Stimulated activated CD8-positive, alpha-beta memory T cell treated with anti-CD3 and anti-CD28 coated beads, Interleukin-7, amount 100 ng/mL, for 1 hour (primary cell): ENCODE results near the gene TUT1.
"Not testable (repeated sequence)": the region's sequence is repeated elsewhere in the genome, so short reads cannot be mapped to it uniquely, and the experiment has no call there.

Source experiments
- DNase-seq, 2 donors: peaks; one replicate each; pipeline ENCODE4 v3.0.0-alpha.2; 2020; ENCODE audit warnings: low read depth in 2 of 2

Gene TUT1

GRCh38 chr11:62556108-62556874 lies 35.0 kb downstream of the TUT1 start:
- peak; percentile 56 to 59 for DNase-seq

DNA sequence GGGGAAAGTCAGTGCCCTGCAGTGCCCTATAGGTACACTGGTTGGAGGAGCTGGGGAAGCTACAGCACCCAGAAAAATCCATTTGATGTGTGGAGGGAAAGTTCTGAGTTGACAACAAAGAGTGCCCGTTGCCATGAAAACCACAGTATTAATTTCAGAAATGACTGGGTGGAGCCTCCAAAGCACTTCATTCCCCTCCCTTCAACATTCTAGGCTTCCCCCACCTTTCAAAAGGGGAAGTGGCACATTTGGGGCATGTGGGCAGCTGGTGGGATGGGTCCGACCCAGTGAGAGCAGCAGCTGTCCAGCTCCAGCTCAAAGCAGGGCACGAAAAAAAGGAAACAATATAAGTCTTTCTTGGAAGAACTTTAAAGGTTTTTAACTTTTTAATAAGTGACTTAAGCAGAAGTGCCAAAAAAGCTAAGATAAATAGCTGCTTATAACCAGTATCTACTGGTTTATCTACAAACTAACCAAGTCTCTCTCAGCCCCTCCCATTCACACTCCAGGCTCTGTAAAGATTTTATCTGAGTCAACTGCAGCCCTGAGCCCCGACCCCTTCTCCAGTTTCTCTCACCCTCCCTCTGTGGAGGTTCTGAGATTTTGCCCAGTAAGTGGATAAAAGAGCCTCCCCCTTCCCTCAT lies 35.7 kb downstream of the TUT1 start:
- DNase-seq: no peak

DNA sequence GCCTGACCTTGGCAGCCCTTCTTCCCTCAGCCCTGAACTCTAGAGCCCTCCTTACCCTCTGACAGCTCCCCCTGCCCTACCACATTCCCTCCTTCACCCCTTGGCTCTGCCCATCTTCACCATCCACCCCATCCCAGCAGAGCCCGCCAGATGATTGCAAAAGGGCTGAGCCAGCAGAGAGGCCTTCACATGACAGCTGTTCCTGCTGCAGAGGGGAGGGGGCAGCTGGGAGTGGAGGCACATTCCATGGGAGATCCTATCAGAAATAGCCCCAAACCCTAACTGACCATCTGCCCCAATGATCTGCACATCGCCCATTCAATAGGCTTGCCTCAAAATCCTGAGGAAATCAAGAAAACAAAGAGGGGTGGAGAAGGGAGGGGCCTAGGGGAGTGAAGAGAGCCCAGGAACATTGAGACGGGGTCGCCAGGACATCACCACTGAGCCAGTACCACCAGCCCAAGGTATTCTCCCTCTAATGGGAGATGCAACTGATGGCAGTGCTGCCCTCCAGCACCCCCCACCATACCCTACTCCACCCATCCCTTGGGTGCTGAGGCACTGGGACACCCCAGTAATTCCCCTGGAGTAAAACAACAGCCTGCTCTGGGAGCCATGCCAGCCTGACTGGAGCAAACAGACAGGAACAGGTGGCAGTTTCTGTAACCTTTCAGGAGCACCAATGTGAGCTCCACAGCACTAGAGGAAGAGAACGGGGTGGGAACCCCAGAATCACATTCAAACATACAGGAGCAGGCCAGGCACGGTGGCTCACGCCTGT lies 36.7 kb downstream of the TUT1 start:
- no peak for DNase-seq

- no peak for DNase-seq
Observed at GRCh38 chr11:62553839-62554361, 37.4 kb downstream of the TUT1 start.

DNA sequence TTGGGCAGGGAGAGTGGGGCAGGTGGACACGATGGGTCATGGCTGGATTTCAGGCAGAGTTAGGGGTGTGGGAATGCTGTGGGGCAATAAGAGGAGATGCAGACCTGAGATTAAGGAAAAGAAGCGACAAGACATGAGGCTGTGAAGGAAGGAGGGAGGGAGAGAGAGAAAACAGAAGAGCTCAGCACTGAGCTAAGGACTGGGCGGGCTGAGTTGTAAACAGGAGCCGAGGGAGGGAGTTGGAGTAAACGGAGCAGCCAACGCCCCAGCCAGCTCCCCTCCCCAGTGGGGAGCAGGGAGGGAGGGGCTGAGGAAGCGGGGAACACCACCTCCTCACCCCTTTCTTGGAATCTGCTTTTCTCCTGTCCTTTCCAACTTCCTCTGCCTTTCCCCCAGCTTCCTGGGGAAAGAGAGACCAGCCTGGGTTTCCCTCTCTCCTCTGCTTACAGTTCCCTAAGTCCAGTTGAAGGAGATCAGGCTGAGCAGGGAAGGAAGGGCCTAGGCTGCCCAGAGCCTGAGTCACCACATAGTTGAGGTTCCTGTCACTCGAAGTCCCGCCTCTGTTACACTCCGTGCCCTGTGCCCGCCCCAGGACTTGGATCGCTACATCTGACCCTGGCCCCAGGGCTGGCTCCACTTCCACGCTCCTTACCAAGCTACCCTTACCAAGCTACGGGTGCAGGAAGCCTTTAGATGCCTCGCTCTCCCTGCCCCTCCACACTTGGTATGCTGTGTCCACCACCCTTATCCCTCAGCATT lies 38.1 kb downstream of the TUT1 start:
- no peak for DNase-seq

- DNase-seq: no peak
Observed at GRCh38 chr11:62552485-62553079, 38.7 kb downstream of the TUT1 start.

GRCh38 chr11:62550478-62550877 lies 40.8 kb downstream of the TUT1 start:
- DNase-seq: not testable (repeated sequence)

DNA sequence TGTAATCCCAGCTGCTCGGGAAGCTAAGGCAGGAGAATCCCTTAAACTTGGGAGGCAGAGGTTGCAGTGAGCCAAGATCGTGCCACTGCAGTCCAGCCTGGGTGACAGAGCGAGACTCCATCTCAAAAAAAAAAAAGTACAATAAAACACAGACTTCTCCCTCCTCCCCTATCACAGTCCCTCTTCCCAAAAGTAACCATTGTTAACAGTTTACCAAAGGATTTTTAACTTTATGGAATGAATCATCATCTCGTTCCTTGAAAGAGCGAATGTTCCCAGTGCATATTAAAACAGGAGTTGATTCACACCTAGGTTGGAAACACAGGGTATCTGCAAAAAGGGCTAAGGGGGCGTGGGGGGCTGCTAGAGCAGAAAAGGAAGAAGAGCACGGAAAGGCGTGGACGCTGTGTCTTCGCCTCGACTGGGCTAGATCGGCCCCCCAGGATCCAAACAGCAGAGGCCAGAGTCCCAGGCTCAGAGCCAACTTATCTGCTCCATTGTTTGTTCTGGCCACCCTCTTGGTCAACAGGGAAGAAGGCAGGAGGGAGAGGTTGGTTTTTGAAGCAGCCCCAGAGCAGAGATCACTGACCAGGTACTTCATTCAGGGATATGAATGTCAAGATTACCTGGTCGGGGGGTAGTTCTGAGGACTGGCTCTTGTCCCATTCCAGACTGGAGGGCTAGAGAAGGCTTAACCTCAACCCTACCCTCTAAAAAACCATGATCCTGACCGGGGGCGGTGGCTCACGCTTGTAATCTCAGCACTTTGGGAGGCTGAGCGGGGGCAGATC lies 42.6 kb downstream of the TUT1 start:
- DNase-seq: no peak

DNA sequence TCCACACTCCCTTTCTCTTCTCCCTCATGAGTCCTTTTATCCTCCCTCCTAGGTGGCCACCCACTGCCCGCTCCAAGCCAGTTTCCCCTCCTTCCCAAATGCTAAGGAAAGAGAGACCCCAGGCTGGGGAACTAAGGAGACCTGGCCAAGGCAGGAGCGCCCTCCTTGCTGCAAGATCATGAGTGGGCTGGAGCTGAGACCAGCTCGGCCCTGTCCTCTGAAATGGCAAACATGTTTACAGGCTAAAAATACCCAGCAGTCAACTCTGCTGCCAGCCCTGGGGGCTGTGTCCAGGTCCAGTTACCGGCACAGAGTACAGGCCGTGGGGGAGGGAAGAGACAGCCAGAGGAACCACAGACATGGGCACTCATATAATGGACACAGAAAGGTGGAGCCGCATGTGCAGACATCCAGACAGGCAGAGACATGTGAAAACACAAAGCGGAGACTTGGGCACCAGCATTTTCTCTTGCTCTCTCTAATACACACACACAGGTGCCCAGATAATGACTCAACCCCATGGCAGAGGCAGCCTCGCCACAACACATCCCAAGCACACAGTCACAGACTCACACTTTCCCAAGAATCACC lies 43.5 kb downstream of the TUT1 start:
- no peak for DNase-seq

- DNase-seq: no peak
Observed at GRCh38 chr11:62546929-62547625, 44.2 kb downstream of the TUT1 start.

GRCh38 chr11:62546244-62546928 lies 44.9 kb downstream of the TUT1 start, which contains the start of gene AHNAK:
TSS of gene AHNAK (minus strand) at chr11:62546806. CDS start at chr11:62536098, 10,708 bp downstream.
- DNase-seq: no peak

GRCh38 chr11:62545437-62546243 lies 45.7 kb downstream of the TUT1 start:
- DNase-seq: no peak

GRCh38 chr11:62544581-62545436 lies 46.5 kb downstream of the TUT1 start:
- DNase-seq: no peak

DNA sequence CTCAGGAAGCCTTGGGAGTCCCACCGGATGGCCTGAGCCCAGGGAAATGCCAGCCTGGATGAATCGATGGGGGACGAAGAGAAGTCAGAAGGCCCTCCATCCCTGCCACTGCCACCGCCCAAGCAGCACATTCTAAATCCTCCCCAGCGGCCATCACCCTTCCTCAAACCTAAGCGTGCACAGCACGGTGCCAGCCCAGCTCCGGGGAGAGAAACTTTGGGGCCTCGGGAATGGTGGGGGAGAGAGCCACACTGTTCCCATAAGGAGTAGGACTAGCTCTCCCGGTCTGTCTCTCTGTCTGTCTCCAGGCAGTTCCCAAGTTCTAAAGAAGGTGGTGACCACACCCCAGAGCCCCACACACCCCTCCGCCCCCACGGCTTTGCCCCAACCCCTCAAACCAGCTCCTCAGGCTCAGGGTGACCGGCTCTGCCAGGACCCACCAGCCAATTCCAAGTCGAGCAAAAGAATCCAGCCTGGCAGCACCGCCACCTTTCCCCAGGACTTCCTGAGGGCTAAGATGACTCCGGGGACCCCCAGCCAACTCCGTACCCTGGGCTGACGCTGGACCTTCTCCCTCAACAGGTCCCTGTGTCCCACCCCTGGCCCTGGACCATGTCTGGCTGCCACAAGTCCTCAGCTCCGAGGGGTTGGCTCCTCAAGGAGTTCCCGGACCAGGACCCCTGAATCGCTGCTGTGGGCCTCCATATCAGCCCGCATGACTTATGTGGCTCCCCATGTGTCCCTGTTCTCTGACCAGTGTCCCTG lies 47.5 kb downstream of the TUT1 start:
- DNase-seq: no peak

GRCh38 chr11:62542750-62543567 lies 48.4 kb downstream of the TUT1 start:
- DNase-seq: no peak
